HTERT RPE-1 (cell line): ENCODE measurements around the gene NME7.
"Not testable (repeated sequence)": the region's sequence is repeated elsewhere in the genome, so short reads cannot be mapped to it uniquely, and the experiment has no call there.

Source experiments
- in situ Hi-C: fragments of 300-500 bp; cut with MboI; formaldehyde crosslinking; loops from 4 replicates; pipeline ENCODE4 v1.14.3; 2020; ENCODE audit warnings: low sequenced_read_pairs

NME7 gene

DNA sequence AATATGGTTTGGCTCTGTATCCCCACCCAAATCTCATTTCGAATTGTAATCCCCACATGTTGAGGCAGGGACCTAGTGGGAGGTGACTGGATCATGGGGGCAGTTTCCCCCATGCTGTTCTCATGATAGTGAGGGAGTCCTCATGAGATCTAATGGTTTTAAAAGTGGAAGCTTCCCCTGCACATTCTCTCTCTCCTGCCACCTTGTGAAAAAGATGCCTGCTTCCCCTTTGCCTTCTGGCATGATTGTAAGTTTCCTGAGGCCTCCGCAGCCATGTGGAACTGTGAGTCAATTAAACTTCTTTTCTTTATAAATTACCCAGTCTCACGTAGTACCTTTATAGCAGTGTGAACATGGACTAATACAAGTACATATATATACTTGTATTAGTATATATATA lies 25.5 kb downstream of the NME7 start:
- in situ Hi-C loops = not testable (repeated sequence)

- in situ Hi-C loops = no loop called here
These were observed 26.7 kb downstream of the NME7 start for GRCh38 chr1:169340882-169341281.

DNA sequence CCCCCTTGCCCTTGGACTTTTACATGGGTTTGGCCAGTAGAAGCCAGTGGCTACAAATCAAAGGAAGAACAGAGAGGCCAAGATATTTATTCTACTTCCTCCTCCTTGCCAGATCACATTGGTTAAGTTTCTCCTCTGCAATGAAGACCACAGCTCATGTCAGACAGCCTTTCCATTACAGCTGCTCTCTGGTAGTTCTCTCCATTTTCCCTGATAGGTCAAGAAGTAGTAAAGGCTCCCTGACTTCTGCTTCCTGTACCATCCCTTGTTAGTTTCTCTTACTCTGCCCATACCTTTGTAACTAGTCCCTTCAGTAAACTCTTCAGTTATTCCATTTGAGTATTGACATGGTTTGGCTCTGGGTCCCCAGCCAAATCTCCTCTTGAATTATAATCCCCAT lies 27.8 kb downstream of the NME7 start:
- in situ Hi-C loops = no loop called here

DNA sequence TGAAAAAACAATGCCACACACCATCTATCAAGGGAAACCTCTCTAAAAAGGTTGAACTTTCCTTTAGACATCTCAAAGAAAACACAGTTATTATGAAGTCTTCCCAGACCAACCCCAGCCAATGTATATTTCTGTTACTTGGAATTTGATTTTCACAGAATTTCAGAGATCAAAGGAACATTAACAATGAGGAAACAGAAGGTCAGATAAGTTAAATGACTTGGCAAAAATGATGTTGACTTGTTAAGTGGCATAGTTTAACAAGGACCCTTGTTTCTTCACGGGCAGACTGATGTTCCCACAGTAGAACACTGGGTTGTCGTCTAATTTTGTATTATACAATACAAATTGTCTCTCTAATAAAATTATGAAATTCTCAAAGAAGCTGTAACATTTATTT lies 29.0 kb downstream of the NME7 start:
- in situ Hi-C loops = no loop called here

DNA sequence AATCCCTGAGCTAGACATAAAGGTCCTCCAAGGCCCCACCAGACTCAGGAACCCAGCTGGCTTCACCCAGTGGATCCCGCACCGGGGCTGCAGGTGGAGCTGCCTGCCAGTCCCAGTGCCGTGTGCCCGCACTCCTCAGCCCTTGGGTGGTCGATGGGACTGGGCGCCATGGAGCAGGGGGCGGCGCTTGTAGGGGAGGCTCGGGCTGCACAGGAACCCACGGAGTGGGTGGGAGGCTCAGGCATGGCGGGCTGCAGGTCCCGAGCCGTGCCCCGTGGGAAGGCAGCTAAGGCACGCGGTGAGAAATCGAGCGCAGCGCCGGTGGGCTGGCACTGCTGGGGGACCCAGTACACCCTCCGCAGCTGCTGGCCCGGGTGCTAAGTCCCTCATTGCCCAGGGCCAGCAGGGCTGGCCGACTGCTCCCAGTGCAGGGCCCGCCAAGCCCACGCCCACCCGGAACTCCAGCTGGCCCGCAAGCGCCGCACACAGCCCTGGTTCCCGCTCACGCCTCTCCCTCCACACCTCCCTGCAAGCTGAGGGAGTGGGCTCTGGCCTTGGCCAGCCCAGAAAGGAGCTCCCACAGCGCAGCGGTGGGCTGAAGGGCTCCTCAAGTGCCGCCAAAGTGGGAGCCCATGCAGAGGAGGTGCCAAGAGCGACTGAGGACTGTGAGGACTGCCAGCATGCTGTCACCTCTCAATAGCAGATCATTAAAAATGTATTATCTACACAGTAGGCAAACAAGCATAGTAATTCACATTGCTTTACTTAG lies 30.5 kb downstream of the NME7 start:
- in situ Hi-C loops = not testable (repeated sequence)

- in situ Hi-C loops = not testable (repeated sequence)
These were observed 32.9 kb downstream of the NME7 start for GRCh38 chr1:169334727-169335126.

DNA sequence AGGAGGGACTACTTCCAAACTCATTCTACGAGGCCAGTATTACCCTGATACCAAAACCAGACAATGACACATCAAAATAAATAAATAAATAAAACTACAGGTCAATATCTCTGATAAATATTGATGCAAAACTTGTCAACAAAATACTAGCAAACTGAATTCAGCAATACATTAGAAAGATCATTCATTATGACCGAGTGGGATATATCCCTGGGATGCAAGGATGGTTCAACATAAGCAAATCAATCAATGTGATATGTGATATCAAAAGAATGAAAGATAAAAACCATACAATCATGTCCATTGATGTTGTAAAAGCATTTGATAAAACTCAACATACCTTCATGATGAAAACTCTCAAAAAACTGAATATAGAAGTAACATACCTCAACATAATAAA lies 36.7 kb downstream of the NME7 start:
- in situ Hi-C loops = no loop called here

DNA sequence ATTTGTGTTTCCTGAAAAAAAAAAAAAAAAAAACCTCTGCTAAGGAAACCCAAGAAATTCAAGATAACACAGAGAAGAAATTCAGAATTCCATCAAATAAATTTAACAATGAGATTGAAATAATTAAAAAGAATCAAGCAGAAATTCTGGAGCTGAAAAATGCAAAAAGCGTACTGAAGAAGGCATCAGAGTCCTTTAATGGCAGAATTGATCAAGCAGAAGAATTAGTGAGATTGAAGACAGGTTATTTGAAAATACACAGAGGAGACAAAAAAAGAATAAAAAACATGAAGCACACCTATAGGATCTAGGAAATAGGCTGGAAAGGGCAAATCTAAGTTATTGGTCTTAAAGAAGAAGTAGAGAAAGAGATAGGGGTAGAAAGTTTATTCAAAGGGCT lies 38.2 kb downstream of the NME7 start:
- in situ Hi-C loops = no loop called here

GRCh38 chr1:169327875-169328274 lies 39.7 kb downstream of the NME7 start:
- in situ Hi-C loops = no loop called here

DNA sequence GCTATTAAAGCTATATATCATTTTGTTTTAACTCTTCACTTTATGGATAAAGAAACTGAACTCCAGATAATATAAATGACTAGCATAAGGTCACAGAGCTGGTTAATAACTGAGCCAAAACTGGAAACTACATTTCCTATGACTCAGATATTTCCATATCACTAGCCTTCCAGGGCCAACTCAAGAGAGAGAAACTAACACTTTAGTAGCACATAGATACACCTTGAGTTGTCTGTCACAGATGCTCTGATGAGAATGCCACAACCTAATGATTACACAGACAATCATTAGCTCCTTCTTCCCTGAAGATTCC lies 40.7 kb downstream of the NME7 start:
- in situ Hi-C loops = no loop called here

DNA sequence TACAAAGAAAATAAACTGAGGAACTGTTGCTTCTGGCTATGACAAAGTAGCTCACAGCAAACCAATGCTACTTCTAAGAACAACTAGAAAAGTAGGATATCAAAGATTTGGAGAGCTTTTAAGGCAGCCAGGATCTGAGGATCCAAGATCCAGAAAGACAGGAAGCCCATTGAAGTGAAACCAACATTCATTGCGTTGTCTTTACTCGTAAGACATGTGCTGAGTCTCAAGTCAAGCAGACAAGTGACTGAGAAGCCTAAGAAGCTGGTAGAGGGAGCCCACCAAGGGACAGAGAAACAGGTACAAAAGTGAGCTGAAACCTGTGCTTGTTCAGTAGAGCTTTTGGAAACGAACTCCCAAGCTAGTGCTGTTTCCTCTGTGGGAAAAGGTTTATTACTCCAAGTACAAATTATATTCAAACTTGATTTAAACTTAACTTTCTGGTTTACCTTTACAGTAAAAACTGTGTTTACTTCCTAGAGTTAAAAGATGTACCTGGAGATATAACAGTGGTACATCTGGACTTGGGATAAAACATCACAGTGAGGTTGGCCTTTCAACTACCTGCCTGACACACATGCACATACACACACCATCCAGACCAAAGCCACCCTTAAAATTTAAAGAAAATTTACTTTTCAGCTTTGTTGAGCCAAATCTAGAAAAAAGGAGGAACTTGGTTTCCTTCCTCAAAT lies 41.2 kb downstream of the NME7 start:
- in situ Hi-C loops = no loop called here

DNA sequence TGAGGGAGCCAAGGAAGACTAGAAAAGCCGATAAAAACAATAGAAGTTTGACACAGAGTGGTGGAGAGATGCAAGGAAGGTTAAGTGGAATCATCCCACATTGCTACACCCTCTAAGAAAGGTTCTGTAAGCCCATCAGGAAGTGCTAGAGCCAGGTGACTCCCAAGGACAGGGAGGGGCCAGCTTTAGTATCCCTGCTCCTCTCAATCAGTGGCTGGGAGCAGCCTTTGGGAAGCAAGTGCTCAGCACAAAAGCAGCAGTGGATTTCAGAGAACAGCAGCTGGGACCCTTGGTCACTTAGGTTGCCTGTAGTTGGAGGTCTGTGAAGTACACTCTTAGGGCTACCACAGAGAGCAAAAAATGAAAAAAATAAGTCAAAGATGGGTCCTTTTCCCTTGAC lies 42.5 kb downstream of the NME7 start:
- in situ Hi-C loops = no loop called here

GRCh38 chr1:169322138-169322537 lies 45.5 kb downstream of the NME7 start:
- in situ Hi-C loops = no loop called here

- in situ Hi-C loops = no loop called here
These were observed 46.1 kb downstream of the NME7 start for GRCh38 chr1:169321539-169321938.

DNA sequence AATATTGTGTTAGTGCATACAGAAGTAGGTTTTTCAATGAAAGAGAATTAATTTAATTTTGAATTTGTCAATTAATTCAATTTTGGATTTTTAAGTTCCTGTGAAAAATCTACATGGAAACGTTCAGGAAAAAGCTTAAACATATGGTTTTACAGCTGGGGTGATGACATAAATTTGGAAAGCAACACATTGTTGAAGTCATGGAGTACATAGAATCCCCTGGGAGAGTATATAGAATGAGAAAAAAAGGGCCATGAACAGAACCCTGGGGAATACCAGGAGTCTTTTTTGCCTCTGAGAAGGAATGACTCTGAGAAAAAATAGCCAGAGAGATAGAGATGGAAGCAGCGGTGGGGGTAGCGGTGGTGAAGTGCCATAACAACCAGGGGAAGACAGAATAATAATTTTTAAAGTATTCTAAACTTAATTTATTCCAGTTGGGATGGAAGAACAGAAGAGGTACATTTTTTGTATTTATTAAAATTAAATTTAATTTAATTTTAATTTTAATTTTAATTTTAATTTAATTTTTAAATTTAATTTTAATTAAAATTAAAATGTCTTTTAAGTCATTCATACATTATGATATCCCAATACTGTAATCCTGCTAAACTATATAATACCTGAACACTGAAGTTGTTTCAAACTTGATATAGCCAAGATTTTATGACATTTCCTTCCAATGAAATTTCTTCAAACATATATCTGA lies 48.9 kb downstream of the NME7 start:
- in situ Hi-C loops = no loop called here

GRCh38 chr1:169316556-169316955 lies 51.0 kb downstream of the NME7 start:
- in situ Hi-C loops = no loop called here

DNA sequence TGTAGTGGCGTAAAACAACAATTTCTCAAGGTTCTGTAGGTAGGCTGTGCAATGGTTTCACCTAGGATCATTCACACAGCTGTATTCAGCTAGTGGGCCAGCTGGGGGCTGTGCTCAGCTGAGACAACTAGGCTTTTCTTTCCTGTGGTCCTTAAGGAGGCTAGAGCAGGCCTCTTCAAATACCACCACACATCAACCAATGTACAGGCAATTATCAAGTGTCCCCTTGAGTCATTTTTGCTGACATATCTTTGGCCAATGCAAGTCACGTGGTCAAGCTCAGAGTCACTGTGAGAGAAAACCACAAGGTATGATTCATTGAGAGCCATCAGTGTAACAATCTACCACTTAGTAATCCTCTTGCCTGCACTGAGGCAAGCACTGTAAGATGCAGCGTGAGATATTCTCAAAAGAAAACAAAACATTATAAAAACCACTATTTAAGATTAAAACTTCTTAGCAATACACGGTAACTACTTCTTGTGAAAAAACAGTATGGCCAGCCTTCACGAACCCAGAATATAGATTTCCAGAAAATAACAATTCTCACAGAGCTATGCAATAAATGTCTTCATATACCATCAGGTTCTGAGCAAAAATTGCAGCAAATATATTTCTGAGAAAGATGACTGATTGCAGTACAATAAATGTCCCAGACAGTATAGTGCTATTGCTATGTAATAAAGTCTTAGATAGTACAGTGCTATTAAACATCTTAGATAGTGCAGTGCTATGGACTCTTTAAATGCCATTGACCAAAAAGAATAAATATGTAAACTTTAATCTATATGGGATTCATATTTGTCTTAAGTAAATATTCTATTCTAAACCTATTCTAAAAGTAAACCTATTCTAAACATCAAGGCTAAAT lies 55.3 kb downstream of the NME7 start:
- in situ Hi-C loops = no loop called here

GRCh38 chr1:169309178-169310166 lies 58.1 kb downstream of the NME7 start:
- in situ Hi-C loops = no loop called here

- in situ Hi-C loops = no loop called here
These were observed 59.1 kb downstream of the NME7 start for GRCh38 chr1:169308313-169309039.
